Measurements from ENCODE around the gene SARS1. TPM values are rescaled to one million over a fixed set of nuclear protein-coding genes. Genes with fewer than 3 reads are reported as not detected.

Gene SARS1
- total and polyA plus RNA-seq, 2 donors (not counting 1 experiment from before 2014, with no cell fraction given) = 59.1 to 115 TPM

DNA sequence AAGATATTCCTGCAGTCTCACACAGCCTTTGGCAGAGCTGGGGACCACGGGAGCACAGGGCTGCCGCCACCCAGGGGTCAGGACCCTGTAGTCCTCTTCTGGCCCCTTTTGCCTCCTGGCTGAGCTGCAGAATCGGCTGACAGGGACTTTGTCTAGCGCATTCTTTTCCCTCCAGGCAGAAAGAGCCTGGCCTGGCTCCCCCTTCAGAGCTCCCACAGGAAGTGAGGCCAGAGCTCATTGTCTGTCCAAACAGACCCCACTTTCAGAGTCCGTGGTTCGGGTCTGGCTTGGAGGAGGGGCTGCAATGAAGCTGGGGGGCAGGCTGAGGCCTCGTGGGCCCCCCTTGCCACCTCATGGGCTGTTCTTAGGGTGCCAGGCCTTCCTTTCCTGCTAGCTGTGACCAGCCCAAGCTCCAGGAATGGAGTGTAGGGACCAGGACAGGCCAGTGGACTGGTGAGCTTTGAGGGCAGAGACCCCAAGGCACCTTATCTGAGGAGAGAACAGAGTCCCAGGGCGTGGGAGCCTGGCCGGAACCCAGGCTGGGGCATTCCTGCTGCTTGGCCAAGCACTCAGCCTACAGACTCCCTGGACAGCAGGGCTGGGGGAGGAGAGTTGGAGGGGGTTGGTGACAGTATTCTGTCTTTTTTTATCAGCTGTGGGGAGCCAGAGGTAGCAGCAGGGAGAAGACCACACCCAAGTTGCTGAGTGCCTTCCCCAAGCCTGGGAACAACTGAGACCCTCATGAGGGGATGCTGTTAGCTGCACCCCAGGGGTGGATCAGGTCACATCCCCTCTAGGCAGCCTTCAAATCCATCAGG, 40.3 kb downstream of the SARS1 start:
- 78% methylated on average over 8 of the region's 9 CpGs for WGBS (ENCODE audit: insufficient coverage)
- no peaks in the 10 kb centered on the region for H3K36me3 ChIP-seq (replicated peaks in 1 of 2; ENCODE audit: control extremely low read depth in 1 of 2, control insufficient read depth in 1 of 2, extremely low read depth in 1 of 2, insufficient read depth in 2 of 2, low read length in 1 of 2)
- H3K27me3 Mint-ChIP-seq = peaks cover 7% of the 10 kb centered on the region
- ChIA-PET POLR2A (no interaction called here), CTCF (interaction anchor here (1.0 to 2.4 kb wide), 5 partner anchors 11 to 278 kb away, joined by 3 to 8 read pairs (median 5); no protein-coding TSS in a partner anchor)
- H3K27ac ChIP-seq (ENCODE audit: low read length in 2 of 2) = no peak overlapping the region
- no peaks in the 10 kb centered on the region for H3K79me2 ChIP-seq (ENCODE audit: control insufficient read depth, insufficient read depth, low read length)
- peaks cover 0 to 15% (median 7%) of the 10 kb centered on the region in 4 experiments for H3K27me3 ChIP-seq (replicated peaks in 1 of 4; ENCODE audit: control extremely low read depth in 1 of 4, control insufficient read depth in 3 of 4, insufficient read depth in 4 of 4, low read length in 3 of 4)
- H3K9me3 ChIP-seq (ENCODE audit: control extremely low read depth in 1 of 3, control insufficient read depth in 2 of 3, insufficient read depth in 1 of 3, low read length in 2 of 3) = peaks cover 0 to 16% (median 0%) of the 10 kb centered on the region in 3 donors
- peak overlapping the region; percentile 32 for H2AFZ ChIP-seq (ENCODE audit: insufficient read depth, low read depth, low read length, poor library complexity, severe bottlenecking)
- H3K4me3 ChIP-seq (ENCODE audit: control extremely low read depth in 1 of 5, extremely low read depth in 1 of 5, insufficient read depth in 1 of 5, low read depth in 2 of 5, low read length in 4 of 5) = no peak overlapping the region
- intact Hi-C loops (cut with micrococcal nuclease) = no loop called here
- H3K4me2 ChIP-seq (replicated peaks; ENCODE audit: low read depth, low read length, poor library complexity, severe bottlenecking) = no peak overlapping the region
- peaks cover 1% of the 10 kb centered on the region for H4K20me1 ChIP-seq (ENCODE audit: control insufficient read depth, insufficient read depth, low read length, poor library complexity, severe bottlenecking)
- ATAC-seq (ENCODE audit: low read depth) (no peak), DNase-seq (no peak)
- peaks cover 8 to 20% of the 10 kb centered on the region in 2 donors for H3K4me1 ChIP-seq (ENCODE audit: control insufficient read depth in 2 of 2, insufficient read depth in 2 of 2, low read length in 2 of 2)
- H3K4me3 Mint-ChIP-seq = peak overlapping the region; percentile 61
- H3K4me1 Mint-ChIP-seq = peaks cover 10% of the 10 kb centered on the region
- H3K27ac Mint-ChIP-seq = no peak overlapping the region
- H3K9ac ChIP-seq (ENCODE audit: low read length) = no peak overlapping the region
- TF ChIP-seq EZH2 (IDR thresholded peaks at IDR 0.05; ENCODE audit: borderline replicate concordance, insufficient read depth, low read depth, low read length, poor library complexity, severe bottlenecking) = no peak
- TF ChIP-seq, protein P1, sequence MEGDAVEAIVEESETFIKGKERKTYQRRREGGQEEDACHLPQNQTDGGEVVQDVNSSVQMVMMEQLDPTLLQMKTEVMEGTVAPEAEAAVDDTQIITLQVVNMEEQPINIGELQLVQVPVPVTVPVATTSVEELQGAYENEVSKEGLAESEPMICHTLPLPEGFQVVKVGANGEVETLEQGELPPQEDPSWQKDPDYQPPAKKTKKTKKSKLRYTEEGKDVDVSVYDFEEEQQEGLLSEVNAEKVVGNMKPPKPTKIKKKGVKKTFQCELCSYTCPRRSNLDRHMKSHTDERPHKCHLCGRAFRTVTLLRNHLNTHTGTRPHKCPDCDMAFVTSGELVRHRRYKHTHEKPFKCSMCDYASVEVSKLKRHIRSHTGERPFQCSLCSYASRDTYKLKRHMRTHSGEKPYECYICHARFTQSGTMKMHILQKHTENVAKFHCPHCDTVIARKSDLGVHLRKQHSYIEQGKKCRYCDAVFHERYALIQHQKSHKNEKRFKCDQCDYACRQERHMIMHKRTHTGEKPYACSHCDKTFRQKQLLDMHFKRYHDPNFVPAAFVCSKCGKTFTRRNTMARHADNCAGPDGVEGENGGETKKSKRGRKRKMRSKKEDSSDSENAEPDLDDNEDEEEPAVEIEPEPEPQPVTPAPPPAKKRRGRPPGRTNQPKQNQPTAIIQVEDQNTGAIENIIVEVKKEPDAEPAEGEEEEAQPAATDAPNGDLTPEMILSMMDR (IDR thresholded peaks at IDR 0.05) = no peak
- H3K9me3 Mint-ChIP-seq (ENCODE audit: insufficient read depth) = no peaks in the 10 kb centered on the region

DNA sequence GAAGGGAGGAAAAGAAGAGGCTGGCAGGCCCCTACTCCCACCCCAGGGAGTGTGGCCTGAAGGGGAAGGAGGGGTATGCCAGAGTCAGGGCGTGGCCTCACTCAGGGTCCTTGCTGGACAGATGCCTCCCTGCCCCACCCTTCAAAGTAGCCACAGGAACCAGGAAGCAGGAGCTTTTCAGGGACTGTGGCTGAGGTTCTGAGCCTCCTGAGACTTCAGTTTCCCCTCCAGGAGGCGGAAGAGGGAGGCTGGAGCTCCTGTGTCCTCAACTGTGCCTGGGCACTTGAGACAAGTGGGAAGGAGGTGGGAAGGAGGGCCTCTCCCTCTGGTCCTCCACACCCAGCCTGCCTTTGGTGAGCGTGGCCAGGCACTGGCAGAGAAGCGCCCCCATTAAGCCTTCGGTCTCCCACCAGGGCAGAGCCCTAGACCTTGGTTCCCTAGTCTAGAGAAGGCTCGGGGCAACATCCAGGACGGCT, 40.9 kb downstream of the SARS1 start:
- CTCF ChIA-PET = interaction anchor here (2.4 kb wide), 1 partner anchor 22 kb away, joined by 8 read pairs; no protein-coding TSS in a partner anchor
- Mint-ChIP-seq H3K27ac (no peak overlapping the region), H3K27me3 (peaks cover 4% of the 10 kb centered on the region), H3K4me3 (no peak overlapping the region), H3K4me1 (peaks cover 7% of the 10 kb centered on the region), H3K9me3 (ENCODE audit: insufficient read depth) (no peaks in the 10 kb centered on the region)
- Histone ChIP-seq H3K4me1 (ENCODE audit: control insufficient read depth in 2 of 2, insufficient read depth in 2 of 2, low read length in 2 of 2) (peaks cover 5 to 16% of the 10 kb centered on the region in 2 donors), H3K27me3 (replicated peaks in 1 of 4; ENCODE audit: control extremely low read depth in 1 of 4, control insufficient read depth in 3 of 4, insufficient read depth in 4 of 4, low read length in 3 of 4) (peaks cover 0 to 12% (median 6%) of the 10 kb centered on the region in 4 experiments), H3K79me2 (ENCODE audit: control insufficient read depth, insufficient read depth, low read length) (no peaks in the 10 kb centered on the region), H3K4me2 (replicated peaks; ENCODE audit: low read depth, low read length, poor library complexity, severe bottlenecking) (no peak overlapping the region), H2AFZ (ENCODE audit: insufficient read depth, low read depth, low read length, poor library complexity, severe bottlenecking) (no peak overlapping the region), H3K27ac (ENCODE audit: low read length in 2 of 2) (no peak overlapping the region), H3K4me3 (ENCODE audit: control extremely low read depth in 1 of 5, extremely low read depth in 1 of 5, insufficient read depth in 1 of 5, low read depth in 2 of 5, low read length in 4 of 5) (no peak overlapping the region), H3K36me3 (replicated peaks in 1 of 2; ENCODE audit: control extremely low read depth in 1 of 2, control insufficient read depth in 1 of 2, extremely low read depth in 1 of 2, insufficient read depth in 2 of 2, low read length in 1 of 2) (no peaks in the 10 kb centered on the region), H3K9ac (ENCODE audit: low read length) (no peak overlapping the region), H4K20me1 (ENCODE audit: control insufficient read depth, insufficient read depth, low read length, poor library complexity, severe bottlenecking) (no peaks in the 10 kb centered on the region), H3K9me3 (ENCODE audit: control extremely low read depth in 1 of 3, control insufficient read depth in 2 of 3, insufficient read depth in 1 of 3, low read length in 2 of 3) (peaks cover 0 to 16% (median 0%) of the 10 kb centered on the region in 3 donors)
- TF ChIP-seq, protein P1 (IDR thresholded peaks at IDR 0.05) = no peak
- TF ChIP-seq EZH2 (IDR thresholded peaks at IDR 0.05; ENCODE audit: borderline replicate concordance, insufficient read depth, low read depth, low read length, poor library complexity, severe bottlenecking) = no peak
- POLR2A ChIA-PET = no interaction called here
- DNase-seq (no peak), ATAC-seq (ENCODE audit: low read depth) (no peak)
- WGBS (ENCODE audit: insufficient coverage) = 90% methylated on average over 5 of the region's 7 CpGs
- intact Hi-C loops (cut with micrococcal nuclease) = no loop called here

Measured in B cell (primary cell).